Epithelial cell of esophagus (primary cell): ENCODE measurements around the gene KLHL11.

Experiments
- DNase-seq: peaks from one replicate; pipeline ENCODE4 v3.0.0; 2010; ENCODE audit warnings: low read depth
- H3K4me3 ChIP-seq: 2 replicates; pipeline ENCODE4 v1.5.1; 2011; ENCODE audit warnings: mild to moderate bottlenecking, low read length, control low read depth
- TF ChIP-seq, protein P1 (sequence below): IDR thresholded peaks from 2 replicates; pipeline ENCODE4 v1.5.1; 2011; ENCODE audit warnings: low read depth, mild to moderate bottlenecking, low read length, control low read depth, inconsistent platforms; ENCODE audit not compliant: insufficient read depth; ENCODE audit errors: missing control alignments

Gene KLHL11, protein sequence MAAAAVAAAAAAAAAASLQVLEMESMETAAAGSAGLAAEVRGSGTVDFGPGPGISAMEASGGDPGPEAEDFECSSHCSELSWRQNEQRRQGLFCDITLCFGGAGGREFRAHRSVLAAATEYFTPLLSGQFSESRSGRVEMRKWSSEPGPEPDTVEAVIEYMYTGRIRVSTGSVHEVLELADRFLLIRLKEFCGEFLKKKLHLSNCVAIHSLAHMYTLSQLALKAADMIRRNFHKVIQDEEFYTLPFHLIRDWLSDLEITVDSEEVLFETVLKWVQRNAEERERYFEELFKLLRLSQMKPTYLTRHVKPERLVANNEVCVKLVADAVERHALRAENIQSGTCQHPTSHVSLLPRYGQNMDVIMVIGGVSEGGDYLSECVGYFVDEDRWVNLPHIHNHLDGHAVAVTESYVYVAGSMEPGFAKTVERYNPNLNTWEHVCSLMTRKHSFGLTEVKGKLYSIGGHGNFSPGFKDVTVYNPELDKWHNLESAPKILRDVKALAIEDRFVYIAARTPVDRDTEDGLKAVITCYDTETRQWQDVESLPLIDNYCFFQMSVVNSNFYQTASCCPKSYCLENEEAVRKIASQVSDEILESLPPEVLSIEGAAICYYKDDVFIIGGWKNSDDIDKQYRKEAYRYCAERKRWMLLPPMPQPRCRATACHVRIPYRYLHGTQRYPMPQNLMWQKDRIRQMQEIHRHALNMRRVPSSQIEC

DNA sequence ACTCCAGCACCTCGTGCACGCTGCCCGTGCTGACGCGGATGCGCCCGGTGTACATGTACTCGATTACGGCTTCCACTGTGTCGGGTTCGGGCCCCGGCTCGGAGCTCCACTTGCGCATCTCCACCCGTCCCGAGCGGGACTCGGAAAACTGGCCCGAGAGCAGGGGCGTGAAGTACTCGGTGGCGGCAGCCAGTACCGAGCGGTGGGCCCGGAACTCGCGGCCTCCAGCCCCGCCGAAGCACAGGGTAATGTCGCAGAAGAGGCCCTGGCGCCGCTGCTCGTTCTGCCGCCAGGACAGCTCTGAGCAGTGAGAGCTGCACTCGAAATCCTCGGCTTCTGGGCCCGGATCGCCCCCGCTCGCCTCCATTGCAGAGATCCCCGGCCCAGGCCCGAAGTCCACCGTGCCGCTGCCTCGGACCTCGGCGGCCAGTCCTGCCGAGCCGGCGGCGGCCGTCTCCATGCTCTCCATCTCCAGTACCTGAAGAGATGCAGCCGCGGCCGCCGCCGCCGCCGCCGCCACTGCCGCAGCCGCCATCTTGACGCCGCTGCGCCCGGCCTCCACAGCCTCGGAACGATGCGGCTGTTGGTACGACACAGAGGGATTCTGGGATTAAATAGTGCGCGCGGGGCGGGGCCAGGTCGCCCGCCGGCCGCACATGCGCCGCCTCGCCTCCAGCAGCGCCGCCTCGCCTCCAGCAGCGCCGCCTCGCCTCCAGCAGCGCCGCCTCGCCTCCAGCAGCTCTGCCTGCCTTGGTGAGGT is at the start of gene KLHL11:
Gene KLHL11, minus strand, starts transcription at position 588 of the 760 bp plus-strand sequence. Its CDS starts 53 bp downstream, at position 535.
- peak; percentile 94 for DNase-seq
- peak within 1 kb of the TSS; percentile 91 for H3K4me3 ChIP-seq
- TF ChIP-seq, protein P1, sequence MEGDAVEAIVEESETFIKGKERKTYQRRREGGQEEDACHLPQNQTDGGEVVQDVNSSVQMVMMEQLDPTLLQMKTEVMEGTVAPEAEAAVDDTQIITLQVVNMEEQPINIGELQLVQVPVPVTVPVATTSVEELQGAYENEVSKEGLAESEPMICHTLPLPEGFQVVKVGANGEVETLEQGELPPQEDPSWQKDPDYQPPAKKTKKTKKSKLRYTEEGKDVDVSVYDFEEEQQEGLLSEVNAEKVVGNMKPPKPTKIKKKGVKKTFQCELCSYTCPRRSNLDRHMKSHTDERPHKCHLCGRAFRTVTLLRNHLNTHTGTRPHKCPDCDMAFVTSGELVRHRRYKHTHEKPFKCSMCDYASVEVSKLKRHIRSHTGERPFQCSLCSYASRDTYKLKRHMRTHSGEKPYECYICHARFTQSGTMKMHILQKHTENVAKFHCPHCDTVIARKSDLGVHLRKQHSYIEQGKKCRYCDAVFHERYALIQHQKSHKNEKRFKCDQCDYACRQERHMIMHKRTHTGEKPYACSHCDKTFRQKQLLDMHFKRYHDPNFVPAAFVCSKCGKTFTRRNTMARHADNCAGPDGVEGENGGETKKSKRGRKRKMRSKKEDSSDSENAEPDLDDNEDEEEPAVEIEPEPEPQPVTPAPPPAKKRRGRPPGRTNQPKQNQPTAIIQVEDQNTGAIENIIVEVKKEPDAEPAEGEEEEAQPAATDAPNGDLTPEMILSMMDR: no peak

DNA sequence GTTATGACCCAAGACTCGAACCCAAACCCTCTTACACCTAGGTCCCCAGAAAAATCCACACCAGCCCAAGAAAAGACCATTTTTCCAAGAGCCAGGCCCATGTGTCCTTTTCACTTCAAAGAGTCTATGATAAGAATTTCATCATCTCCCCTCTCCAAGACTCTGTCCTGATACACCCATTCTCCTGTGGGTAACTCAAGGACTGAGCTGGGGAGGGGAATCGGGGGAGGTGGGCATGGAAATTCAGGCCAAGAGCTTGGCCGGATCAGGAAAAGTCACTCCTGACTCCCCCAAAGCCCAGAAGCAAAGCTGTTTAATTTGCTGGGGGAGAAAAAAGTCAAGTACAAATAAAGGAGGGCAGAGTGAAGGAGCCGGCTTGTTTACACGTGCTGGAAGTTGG is 49.8 kb upstream of the KLHL11 start:
- H3K4me3 ChIP-seq: no peak overlapping the region
- DNase-seq: no peak
- TF ChIP-seq, protein P1: no peak

DNA sequence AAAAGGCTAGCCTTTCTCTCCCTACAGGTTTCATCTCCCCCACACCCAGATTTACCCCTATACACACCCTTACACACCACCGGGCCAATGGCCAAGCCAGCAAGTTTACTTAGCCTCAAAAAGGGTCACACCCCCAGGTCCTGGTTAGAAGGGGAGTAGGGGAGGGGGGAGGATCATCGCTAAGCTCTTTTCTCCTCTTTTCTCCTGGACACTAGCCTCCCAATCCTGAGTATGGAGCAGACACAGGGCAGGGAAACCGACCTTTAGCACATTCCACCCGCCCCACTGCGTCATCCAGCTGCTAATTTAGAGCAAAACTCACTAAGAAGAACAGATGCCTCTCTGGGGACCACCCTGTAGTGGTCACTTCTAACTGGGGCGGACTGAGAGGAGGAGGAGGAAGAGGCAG is 49.1 kb upstream of the KLHL11 start:
- no peak for DNase-seq
- H3K4me3 ChIP-seq: no peak overlapping the region
- TF ChIP-seq, protein P1: no peak

DNA sequence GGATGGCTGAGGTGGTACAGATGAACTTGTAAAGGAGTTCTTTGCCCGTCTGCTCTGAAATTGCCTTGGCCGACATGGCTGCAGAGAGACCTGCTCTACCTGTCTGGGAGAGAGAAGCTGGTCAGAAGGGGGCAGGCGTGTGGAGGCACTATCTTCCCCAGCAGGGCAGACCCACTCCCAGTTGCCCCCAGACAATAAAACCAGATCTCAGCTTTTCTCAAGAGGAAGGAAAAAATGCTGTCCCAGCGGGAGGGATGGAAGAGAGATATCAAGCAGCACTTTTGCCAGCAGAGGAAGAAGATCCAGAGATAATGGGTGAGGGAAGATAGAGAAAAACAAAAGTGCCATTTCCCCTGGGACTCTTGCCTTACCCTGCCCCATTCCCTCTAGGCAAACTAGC is 48.6 kb upstream of the KLHL11 start:
- TF ChIP-seq, protein P1: no peak
- H3K4me3 ChIP-seq: no peak overlapping the region
- DNase-seq: no peak

DNA sequence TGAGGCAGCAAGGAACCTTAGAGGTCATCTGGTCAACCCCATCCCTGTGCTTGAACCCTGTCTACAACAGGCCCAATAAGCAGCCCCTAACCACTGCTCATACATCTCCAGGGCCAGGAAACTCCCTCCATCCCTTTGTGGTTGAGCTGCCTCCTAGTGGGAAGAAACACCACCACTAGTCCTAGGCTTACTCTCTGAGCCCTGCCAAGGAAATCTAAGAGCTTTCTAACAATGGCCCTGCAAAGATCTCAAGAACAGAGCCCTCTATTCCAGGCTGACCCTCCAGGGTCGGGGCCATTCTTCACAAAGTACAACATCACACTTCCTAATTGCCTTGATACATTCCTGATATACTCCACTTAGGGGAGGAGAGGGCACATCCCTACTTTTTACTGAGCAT is 47.7 kb upstream of the KLHL11 start:
- no peak overlapping the region for H3K4me3 ChIP-seq
- no peak for DNase-seq
- TF ChIP-seq, protein P1: no peak

DNA sequence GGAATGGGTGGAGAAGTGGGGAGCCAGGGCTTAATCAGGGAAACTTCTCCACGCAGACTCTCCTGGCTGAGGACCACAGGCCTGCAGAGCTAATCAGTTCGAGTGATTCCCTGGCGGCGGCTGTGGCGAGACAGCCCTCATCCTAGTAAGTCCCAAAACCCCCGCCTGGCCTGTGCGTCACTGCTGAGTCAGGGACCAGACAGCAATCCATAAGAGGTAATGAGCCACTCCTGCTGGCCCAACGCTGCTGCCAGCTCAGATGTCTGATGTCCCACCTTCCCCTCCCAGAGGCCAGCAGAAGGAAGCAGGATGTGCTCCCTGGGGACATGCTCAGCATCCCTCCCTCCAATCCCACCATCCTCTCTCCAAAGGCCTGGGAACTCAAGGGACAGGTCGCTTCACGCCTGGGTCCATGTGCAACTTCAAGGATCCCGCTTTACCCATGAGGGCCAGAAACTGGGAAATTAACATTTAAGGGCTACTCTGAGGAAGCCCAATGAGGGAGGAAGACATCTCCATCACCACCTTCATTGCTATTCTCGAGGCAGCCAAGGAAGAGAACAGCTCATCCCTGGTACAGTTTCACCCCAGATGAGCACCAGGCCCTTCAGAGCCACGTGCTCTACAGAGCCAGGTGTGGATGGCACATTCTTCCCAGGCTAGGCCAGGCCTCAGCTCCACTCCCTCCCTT is 45.6 kb upstream of the KLHL11 start:
- H3K4me3 ChIP-seq: no peak overlapping the region
- TF ChIP-seq, protein P1: no peak
- DNase-seq: peak; percentile 86
